Neural cell (in vitro differentiated cells): ENCODE results near the gene NFE2L1. TPM values are rescaled to one million over a fixed set of nuclear protein-coding genes. Genes with fewer than 3 reads are reported as not detected.
A peak's percentile ranks its signal among the peaks of the same experiment; 100 is the strongest.
"Not testable (repeated sequence)": the region's sequence is repeated elsewhere in the genome, so short reads cannot be mapped to it uniquely, and the experiment has no call there.

Source experiments
- H2AFZ ChIP-seq: fragments of 200-600, 300-800 bp; sonication (generic), shearing (Covaris generic); 2 replicates; pipeline ENCODE4 v1.6.0; 2014; ENCODE audit warnings: low read depth, mild to moderate bottlenecking, antibody characterized with exemption, low read length, moderate library complexity
- H3F3A ChIP-seq: fragments of 200-600 bp; shearing (Covaris generic); 2 replicates; pipeline ENCODE4 v1.6.1; 2016; ENCODE audit warnings: mild to moderate bottlenecking, moderate library complexity, mixed read lengths, antibody characterized with exemption, low read length; ENCODE audit not compliant: insufficient read depth, poor library complexity, severe bottlenecking
- H3K27ac ChIP-seq: fragments of 200-600, 300-800 bp; sonication (generic), shearing (Covaris generic); 2 replicates; pipeline ENCODE4 v1.5.1; 2014; ENCODE audit warnings: mild to moderate bottlenecking, low read length, moderate library complexity
- H3K27me3 ChIP-seq: fragments of 300-800, 200-600 bp; sonication (generic), shearing (Covaris generic); 2 replicates; pipeline ENCODE4 v1.6.0; 2014; ENCODE audit warnings: mild to moderate bottlenecking, low read depth, low read length, moderate library complexity; ENCODE audit not compliant: insufficient read depth
- H3K36me3 ChIP-seq: fragments of 300-800, 200-600 bp; sonication (generic), shearing (Covaris generic); 2 replicates; pipeline ENCODE4 v1.5.1; 2014; ENCODE audit warnings: mild to moderate bottlenecking, antibody characterized with exemption, low read length, moderate library complexity; ENCODE audit not compliant: insufficient read depth
- H3K4me2 ChIP-seq: fragments of 300-800, 200-600 bp; sonication (generic), shearing (Covaris generic); 2 replicates; pipeline ENCODE4 v1.6.0; 2014; ENCODE audit warnings: mild to moderate bottlenecking, low read length
- H3K4me3 ChIP-seq: fragments of 300-800, 200-600 bp; sonication (generic), shearing (Covaris generic); 2 replicates; pipeline ENCODE4 v1.5.1; 2014; ENCODE audit warnings: mild to moderate bottlenecking, low read length, moderate library complexity
- H3K79me2 ChIP-seq: fragments of 200-600 bp; shearing (Covaris generic); replicated peaks from 2 replicates; pipeline ENCODE4 v1.6.0; 2014; ENCODE audit warnings: mild to moderate bottlenecking, low read length, moderate library complexity; ENCODE audit not compliant: insufficient read depth
- H3K9ac ChIP-seq: fragments of 300-800, 200-600 bp; sonication (generic), shearing (Covaris generic); 2 replicates; pipeline ENCODE4 v1.6.1; 2016; ENCODE audit warnings: mild to moderate bottlenecking, low read length, mixed read lengths
- H3K9me2 ChIP-seq: fragments of 200-600 bp; shearing (Covaris generic); 2 replicates; pipeline ENCODE4 v1.6.1; 2016; ENCODE audit warnings: mild to moderate bottlenecking, low read length, mixed read lengths; ENCODE audit not compliant: insufficient read depth
- H3K9me3 ChIP-seq: fragments of 200-600, 300-800 bp; sonication (generic), shearing (Covaris generic); 2 replicates; pipeline ENCODE4 v1.6.1; 2016; ENCODE audit warnings: mild to moderate bottlenecking, mixed run types, low read length, moderate library complexity, mixed read lengths
- H4K20me1 ChIP-seq: fragments of 200-600 bp; shearing (Covaris generic); 2 replicates; pipeline ENCODE4 v1.6.1; 2016; ENCODE audit warnings: mild to moderate bottlenecking, mixed run types; ENCODE audit not compliant: insufficient read depth
- EP300 ChIP-seq: fragments of 450-650 bp; conservative IDR thresholded peaks from 2 replicates; pipeline ENCODE4 v1.6.1; 2014; ENCODE audit warnings: antibody characterized with exemption, mild to moderate bottlenecking, moderate library complexity; ENCODE audit not compliant: poor library complexity, severe bottlenecking
- EZH2 ChIP-seq: fragments of 200-600, 300-800 bp; shearing (Covaris generic), sonication (generic); IDR thresholded peaks from 2 replicates; pipeline ENCODE4 v1.6.1; 2014; ENCODE audit warnings: antibody characterized with exemption, low read length, borderline replicate concordance, mild to moderate bottlenecking; ENCODE audit not compliant: insufficient read depth, poor library complexity, severe bottlenecking
- MXI1 ChIP-seq: fragments of 450-650 bp; conservative IDR thresholded peaks from 2 replicates; pipeline ENCODE4 v1.6.1; 2014; ENCODE audit warnings: antibody characterized with exemption, mild to moderate bottlenecking; ENCODE audit not compliant: poor library complexity, severe bottlenecking
- POLR2AphosphoS5 ChIP-seq: IDR thresholded peaks from 2 replicates; pipeline ENCODE4 v1.6.1; 2012
- RAD21 ChIP-seq: fragments of 450-650 bp; conservative IDR thresholded peaks from 2 replicates; pipeline ENCODE4 v1.6.1; 2014; ENCODE audit warnings: antibody characterized with exemption, mild to moderate bottlenecking, moderate library complexity
- SMC3 ChIP-seq: fragments of 450-650 bp; conservative IDR thresholded peaks from 2 replicates; pipeline ENCODE4 v1.6.1; 2014; ENCODE audit warnings: antibody characterized with exemption, mild to moderate bottlenecking, moderate library complexity; ENCODE audit not compliant: poor library complexity
- TAF1 ChIP-seq: IDR thresholded peaks from 2 replicates; pipeline ENCODE4 v1.6.1; 2012; ENCODE audit warnings: low read depth
- polyA plus RNA-seq: library from polyadenylated mRNA; depleted of rRNA; stranded (reverse); fragments of >200 nt; gene quantifications from 2 replicates; pipeline ENCODE4 v1.2.3, GENCODE V29; 2014
- TF ChIP-seq, protein P1 (sequence below): IDR thresholded peaks from 2 replicates; pipeline ENCODE4 v1.6.1; 2012; ENCODE audit warnings: borderline replicate concordance
- TF ChIP-seq, protein P2 (sequence below): fragments of 450-650 bp; IDR thresholded peaks from 2 replicates; pipeline ENCODE4 v1.5.1; 2014; ENCODE audit warnings: antibody characterized with exemption, mild to moderate bottlenecking, moderate library complexity; ENCODE audit not compliant: poor library complexity, severe bottlenecking

NFE2L1 gene
- polyA plus RNA-seq, 1 donor from 2014 or later, result 48.4 TPM

DNA sequence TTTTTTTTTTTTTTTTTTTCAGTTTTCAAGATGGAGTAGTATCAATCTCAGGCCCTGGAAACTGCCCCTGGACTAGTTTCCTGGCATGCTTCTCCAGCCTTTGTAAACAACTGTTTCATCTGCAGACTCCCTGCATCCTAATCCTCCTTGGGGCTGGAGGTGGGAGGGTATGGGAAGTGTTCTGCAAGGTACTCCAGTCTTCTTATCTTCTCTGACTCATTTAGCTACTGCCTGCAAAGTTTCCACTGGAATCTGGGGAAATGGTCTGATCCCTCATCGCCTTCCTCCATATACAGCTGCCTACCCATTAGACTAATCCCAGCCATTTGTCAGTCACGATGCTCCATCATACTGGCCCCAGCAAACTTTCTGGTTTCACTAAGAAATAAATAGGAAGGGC is 32.0 kb upstream of the NFE2L1 start:
- Histone ChIP-seq H3K27me3 (no peaks in the 10 kb centered on the region), H3K9ac (no peak overlapping the region), H3K9me3 (no peaks in the 10 kb centered on the region), H3K9me2 (no peaks in the 10 kb centered on the region), H2AFZ (no peak overlapping the region), H3K27ac (peak overlapping the region; percentile 96), H3F3A (no peaks in the 10 kb centered on the region), H3K79me2 (no peaks in the 10 kb centered on the region), H3K4me2 (no peak overlapping the region), H4K20me1 (no peaks in the 10 kb centered on the region), H3K4me3 (no peak overlapping the region), H3K36me3 (no peaks in the 10 kb centered on the region)
- TF ChIP-seq, protein P1, sequence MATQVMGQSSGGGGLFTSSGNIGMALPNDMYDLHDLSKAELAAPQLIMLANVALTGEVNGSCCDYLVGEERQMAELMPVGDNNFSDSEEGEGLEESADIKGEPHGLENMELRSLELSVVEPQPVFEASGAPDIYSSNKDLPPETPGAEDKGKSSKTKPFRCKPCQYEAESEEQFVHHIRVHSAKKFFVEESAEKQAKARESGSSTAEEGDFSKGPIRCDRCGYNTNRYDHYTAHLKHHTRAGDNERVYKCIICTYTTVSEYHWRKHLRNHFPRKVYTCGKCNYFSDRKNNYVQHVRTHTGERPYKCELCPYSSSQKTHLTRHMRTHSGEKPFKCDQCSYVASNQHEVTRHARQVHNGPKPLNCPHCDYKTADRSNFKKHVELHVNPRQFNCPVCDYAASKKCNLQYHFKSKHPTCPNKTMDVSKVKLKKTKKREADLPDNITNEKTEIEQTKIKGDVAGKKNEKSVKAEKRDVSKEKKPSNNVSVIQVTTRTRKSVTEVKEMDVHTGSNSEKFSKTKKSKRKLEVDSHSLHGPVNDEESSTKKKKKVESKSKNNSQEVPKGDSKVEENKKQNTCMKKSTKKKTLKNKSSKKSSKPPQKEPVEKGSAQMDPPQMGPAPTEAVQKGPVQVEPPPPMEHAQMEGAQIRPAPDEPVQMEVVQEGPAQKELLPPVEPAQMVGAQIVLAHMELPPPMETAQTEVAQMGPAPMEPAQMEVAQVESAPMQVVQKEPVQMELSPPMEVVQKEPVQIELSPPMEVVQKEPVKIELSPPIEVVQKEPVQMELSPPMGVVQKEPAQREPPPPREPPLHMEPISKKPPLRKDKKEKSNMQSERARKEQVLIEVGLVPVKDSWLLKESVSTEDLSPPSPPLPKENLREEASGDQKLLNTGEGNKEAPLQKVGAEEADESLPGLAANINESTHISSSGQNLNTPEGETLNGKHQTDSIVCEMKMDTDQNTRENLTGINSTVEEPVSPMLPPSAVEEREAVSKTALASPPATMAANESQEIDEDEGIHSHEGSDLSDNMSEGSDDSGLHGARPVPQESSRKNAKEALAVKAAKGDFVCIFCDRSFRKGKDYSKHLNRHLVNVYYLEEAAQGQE, result no peak
- no peak for TF ChIP-seq EZH2
- no peak for TF ChIP-seq SMC3
- no peak for TF ChIP-seq RAD21
- TF ChIP-seq, protein P2, sequence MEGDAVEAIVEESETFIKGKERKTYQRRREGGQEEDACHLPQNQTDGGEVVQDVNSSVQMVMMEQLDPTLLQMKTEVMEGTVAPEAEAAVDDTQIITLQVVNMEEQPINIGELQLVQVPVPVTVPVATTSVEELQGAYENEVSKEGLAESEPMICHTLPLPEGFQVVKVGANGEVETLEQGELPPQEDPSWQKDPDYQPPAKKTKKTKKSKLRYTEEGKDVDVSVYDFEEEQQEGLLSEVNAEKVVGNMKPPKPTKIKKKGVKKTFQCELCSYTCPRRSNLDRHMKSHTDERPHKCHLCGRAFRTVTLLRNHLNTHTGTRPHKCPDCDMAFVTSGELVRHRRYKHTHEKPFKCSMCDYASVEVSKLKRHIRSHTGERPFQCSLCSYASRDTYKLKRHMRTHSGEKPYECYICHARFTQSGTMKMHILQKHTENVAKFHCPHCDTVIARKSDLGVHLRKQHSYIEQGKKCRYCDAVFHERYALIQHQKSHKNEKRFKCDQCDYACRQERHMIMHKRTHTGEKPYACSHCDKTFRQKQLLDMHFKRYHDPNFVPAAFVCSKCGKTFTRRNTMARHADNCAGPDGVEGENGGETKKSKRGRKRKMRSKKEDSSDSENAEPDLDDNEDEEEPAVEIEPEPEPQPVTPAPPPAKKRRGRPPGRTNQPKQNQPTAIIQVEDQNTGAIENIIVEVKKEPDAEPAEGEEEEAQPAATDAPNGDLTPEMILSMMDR, result no peak

DNA sequence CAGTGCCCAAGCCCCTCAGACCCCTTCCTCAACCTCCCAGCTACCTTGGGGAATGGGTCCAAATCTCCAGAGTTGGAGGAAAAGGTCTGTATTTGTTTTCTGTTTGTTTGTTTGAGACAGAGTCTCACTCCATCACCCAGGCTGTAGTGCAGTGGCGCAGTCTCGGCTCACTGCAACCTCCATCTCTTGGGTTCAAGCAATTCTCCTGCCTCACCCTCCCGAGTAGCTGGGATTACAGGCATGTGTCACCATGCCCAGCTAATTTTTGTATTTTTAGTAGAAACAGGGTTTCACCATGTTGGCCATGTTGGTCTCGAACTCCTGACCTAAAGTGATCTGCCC is 30.4 kb upstream of the NFE2L1 start:
- H4K20me1 ChIP-seq, H3K27me3 ChIP-seq, H3K4me3 ChIP-seq, H2AFZ ChIP-seq, H3K4me2 ChIP-seq, H3F3A ChIP-seq, H3K36me3 ChIP-seq, H3K9ac ChIP-seq, H3K79me2 ChIP-seq, H3K9me2 ChIP-seq, H3K9me3 ChIP-seq, H3K27ac ChIP-seq: not testable (repeated sequence)

DNA sequence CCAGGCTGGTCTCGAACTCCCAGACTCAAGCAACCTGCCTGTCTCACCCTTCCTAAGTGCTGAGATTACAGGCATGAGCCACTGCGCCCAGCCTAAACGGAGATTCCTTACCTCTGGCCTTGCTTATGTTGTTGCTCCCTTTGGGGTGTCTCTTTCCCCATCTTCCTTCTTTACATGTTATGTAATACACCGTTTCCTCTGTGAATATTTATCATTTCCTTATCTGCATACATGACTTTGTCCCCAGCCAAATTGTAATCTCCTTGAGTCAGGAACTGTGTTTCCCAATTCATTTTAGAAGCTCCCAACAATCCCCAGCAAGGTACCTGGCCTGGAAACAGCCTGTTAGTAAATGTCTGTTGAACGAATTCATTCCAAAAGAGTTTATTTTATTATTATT is 26.2 kb upstream of the NFE2L1 start:
- Histone ChIP-seq H3K9me2 (no peaks in the 10 kb centered on the region), H3K27me3 (peaks cover 18% of the 10 kb centered on the region), H3K4me3 (no peak overlapping the region), H2AFZ (no peak overlapping the region), H3K4me2 (no peak overlapping the region), H3K36me3 (no peaks in the 10 kb centered on the region), H3K27ac (no peak overlapping the region), H3K79me2 (no peaks in the 10 kb centered on the region), H3F3A (no peaks in the 10 kb centered on the region), H3K9ac (no peak overlapping the region), H4K20me1 (no peaks in the 10 kb centered on the region), H3K9me3 (no peaks in the 10 kb centered on the region)
- TF ChIP-seq, protein P1, result no peak
- no peak for TF ChIP-seq SMC3
- TF ChIP-seq POLR2AphosphoS5, result no peak
- TF ChIP-seq TAF1, result no peak
- no peak for TF ChIP-seq EP300
- no peak for TF ChIP-seq MXI1
- TF ChIP-seq EZH2, result no peak
- TF ChIP-seq, protein P2, result no peak
- no peak for TF ChIP-seq RAD21
